Natural killer cell (primary cell): ENCODE measurements around the gene SCML1. TPM values are rescaled to one million over a fixed set of nuclear protein-coding genes. Genes with fewer than 3 reads are reported as not detected.

Source experiments
- ATAC-seq, 3 donors: fragments of 150-1000 bp in 2 of 3; fragments of 200-7000 bp in 1 of 3; cut with Tn5 transposase; 1 replicate in 1 of 3; 2 replicates in 2 of 3; pipeline ENCODE4 v1.10.0; 2021; ENCODE audit warnings: mild to moderate bottlenecking in 2 of 3, moderate library complexity in 2 of 3
- DNase-seq, 2 donors: peaks; one replicate each; pipeline versions ENCODE4 v3.0.0 to v3.0.0-alpha.2; 2013 to 2021; ENCODE audit warnings: mixed read lengths in 1 of 2
- H3K27ac ChIP-seq: one replicate; pipeline ENCODE4 v1.5.1; 2013; ENCODE audit warnings: mild to moderate bottlenecking, low read length
- H3K27me3 ChIP-seq: one replicate; pipeline ENCODE4 v1.6.1; 2013; ENCODE audit warnings: low read length; ENCODE audit not compliant: control insufficient read depth, insufficient read depth
- H3K36me3 ChIP-seq: one replicate; pipeline ENCODE4 v1.6.1; 2013; ENCODE audit warnings: low read length; ENCODE audit not compliant: control insufficient read depth, insufficient read depth
- H3K4me1 ChIP-seq: one replicate; pipeline ENCODE4 v1.6.1; 2013; ENCODE audit warnings: low read length; ENCODE audit not compliant: control insufficient read depth, insufficient read depth
- H3K4me3 ChIP-seq: one replicate; pipeline ENCODE4 v1.5.1; 2013; ENCODE audit warnings: low read length
- H3K9me3 ChIP-seq: one replicate; pipeline ENCODE4 v1.6.1; 2013; ENCODE audit warnings: low read length; ENCODE audit not compliant: control insufficient read depth, insufficient read depth
- H3K27ac Mint-ChIP-seq, 2 donors: one replicate each; pipeline ENCODE4 v1.8.0; 2022; ENCODE audit warnings: mild to moderate bottlenecking in 2 of 2, mixed read lengths in 2 of 2, moderate library complexity in 1 of 2
- H3K27me3 Mint-ChIP-seq, 2 donors: one replicate each; pipeline ENCODE4 v1.8.0; 2022; ENCODE audit warnings: low read depth in 2 of 2, mixed read lengths in 2 of 2
- H3K36me3 Mint-ChIP-seq: one replicate; pipeline ENCODE4 v1.8.0; 2022; ENCODE audit warnings: mixed read lengths
- H3K4me1 Mint-ChIP-seq, 2 donors: one replicate each; pipeline ENCODE4 v1.8.0; 2022; ENCODE audit warnings: mixed read lengths in 2 of 2
- H3K4me3 Mint-ChIP-seq: one replicate; pipeline ENCODE4 v1.8.0; 2022; ENCODE audit warnings: mild to moderate bottlenecking, moderate library complexity, mixed read lengths
- H3K9me3 Mint-ChIP-seq, 2 donors: one replicate each; pipeline ENCODE4 v1.8.0; 2022; ENCODE audit warnings: mixed read lengths in 2 of 2
- CTCF ChIP-seq: fragments of 200-600 bp; IDR thresholded peaks from one replicate; pipeline ENCODE4 v1.8.0; 2022; ENCODE audit warnings: antibody characterized with exemption
- WGBS: methylation state at CpG from one replicate; pipeline ENCODE4 v1.1.7; 2013; ENCODE audit warnings: missing lambda C conversion rate; ENCODE audit not compliant: insufficient coverage; 5-methylcytosine and 5-hydroxymethylcytosine counted together
- intact Hi-C: fragments of 100-400 bp; cut with micrococcal nuclease; formaldehyde crosslinking; loops from one replicate; pipeline ENCODE4 v1.14.2; 2022
- total RNA-seq, 4 donors: library from RNA; stranded (reverse); fragments of 120-200 nt in 1 of 4; gene quantifications; one replicate each; pipeline versions ENCODE4 v1.2.3 to v1.2.4, GENCODE V29; 2013 to 2022

SCML1 gene
- total RNA-seq, 3 donors from 2014 or later (not counting 1 experiment from before 2014, with no cell fraction given) = 4.5 to 6.9 (median 4.6) TPM

GRCh38 chrX:17737710-17737985 lies 355 bp downstream of the SCML1 start:
- Histone ChIP-seq H3K9me3 (no peaks in the 10 kb centered on the region), H3K4me3 (peak overlapping the region; percentile 57), H3K27me3 (no peaks in the 10 kb centered on the region), H3K4me1 (peaks cover 24% of the 10 kb centered on the region), H3K27ac (peak overlapping the region; percentile 59), H3K36me3 (no peaks in the 10 kb centered on the region)
- peaks cover 20 to 44% of the 10 kb centered on the region in 2 donors for H3K27me3 Mint-ChIP-seq
- peak overlapping the region; percentile 85 for H3K4me3 Mint-ChIP-seq
- no peak for TF ChIP-seq CTCF
- H3K36me3 Mint-ChIP-seq = no peaks in the 10 kb centered on the region
- DNase-seq = no peak
- H3K4me1 Mint-ChIP-seq = peaks cover 19 to 20% of the 10 kb centered on the region in 2 donors
- WGBS = under 1% methylated on average over 15 of the region's 15 CpGs
- H3K9me3 Mint-ChIP-seq = no peaks in the 10 kb centered on the region
- H3K27ac Mint-ChIP-seq = peak overlapping the region; percentile 78 to 80
- peak in 2 of 3 donors; percentile 17 to 38 for ATAC-seq
- intact Hi-C loops = no loop called here

- TF ChIP-seq CTCF = no peak
- Histone ChIP-seq H3K27ac (peak overlapping the region; percentile 59), H3K36me3 (no peaks in the 10 kb centered on the region), H3K9me3 (no peaks in the 10 kb centered on the region), H3K4me1 (peaks cover 24% of the 10 kb centered on the region), H3K27me3 (no peaks in the 10 kb centered on the region), H3K4me3 (peak overlapping the region; percentile 57)
- intact Hi-C loops = no loop called here
- DNase-seq (peak in 1 of 2 donors; percentile 81), ATAC-seq (peak; percentile 22 to 56 (median 45))
- Mint-ChIP-seq H3K4me3 (peak overlapping the region; percentile 85), H3K4me1 (peaks cover 19 to 20% of the 10 kb centered on the region in 2 donors), H3K9me3 (no peaks in the 10 kb centered on the region), H3K27me3 (peaks cover 20 to 42% of the 10 kb centered on the region in 2 donors), H3K27ac (peak overlapping the region; percentile 78 to 80), H3K36me3 (no peaks in the 10 kb centered on the region)
- WGBS = under 1% methylated on average over 45 of the region's 45 CpGs
Measured at GRCh38 chrX:17737986-17738713, 857 bp downstream of the SCML1 start.

GRCh38 chrX:17738737-17739535 lies 1.6 kb downstream of the SCML1 start:
- Histone ChIP-seq H3K4me3 (peak overlapping the region; percentile 57), H3K9me3 (no peaks in the 10 kb centered on the region), H3K4me1 (peaks cover 24% of the 10 kb centered on the region), H3K36me3 (no peaks in the 10 kb centered on the region), H3K27ac (peak overlapping the region; percentile 59), H3K27me3 (no peaks in the 10 kb centered on the region)
- intact Hi-C loops = no loop called here
- WGBS = 5% methylated on average over 6 of the region's 6 CpGs
- DNase-seq (peak in 1 of 2 donors; percentile 5), ATAC-seq (no peak)
- Mint-ChIP-seq H3K27ac (peak overlapping the region; percentile 78 to 80), H3K27me3 (peaks cover 18 to 34% of the 10 kb centered on the region in 2 donors), H3K9me3 (no peaks in the 10 kb centered on the region), H3K36me3 (no peaks in the 10 kb centered on the region), H3K4me3 (peak overlapping the region; percentile 85), H3K4me1 (peaks cover 19 to 20% of the 10 kb centered on the region in 2 donors)
- TF ChIP-seq CTCF = no peak
